SK-N-SH (cell line): ENCODE results near the gene IGFBP3. TPM values are rescaled to one million over a fixed set of nuclear protein-coding genes. Genes with fewer than 3 reads are reported as not detected.

Source experiments
- CTCF ChIA-PET: fragments of 300-600, 350-600 bp; formaldehyde crosslinking; extraction: SDS; loops from one replicate; lab custom pipeline; 2021; lab: Yijun Ruan, JAX
- POLR2A ChIA-PET: fragments of 350-600 bp; sonication (Branson Sonifier 250); formaldehyde crosslinking; extraction: SDS; loops from one replicate; lab custom pipeline; 2020; ENCODE audit warnings: antibody characterized with exemption, inconsistent platforms; lab: Yijun Ruan, JAX
- DNase-seq: peaks from one replicate; pipeline ENCODE4 v3.0.0; 2012
- H2AFZ ChIP-seq: fragments of 200-600 bp; sonication (generic); 2 replicates; pipeline ENCODE4 v1.8.1; 2016; ENCODE audit warnings: antibody characterized with exemption, mild to moderate bottlenecking, low read depth
- H3F3A ChIP-seq: fragments of 200-600 bp; sonication (generic); replicated peaks from 2 replicates; pipeline ENCODE3; 2016; ENCODE audit warnings: antibody characterized with exemption, mild to moderate bottlenecking; ENCODE audit not compliant: insufficient read depth
- H3K27ac ChIP-seq, 2 experiments: fragments of 200-500 bp in 1 of 2; fragments of 200-600 bp in 1 of 2; sonication (Bioruptor generic) in 1 of 2; sonication (generic), shearing (Covaris generic) in 1 of 2; 2 replicates each; pipeline versions ENCODE4 v1.5.1 to v1.6.1; 2014 to 2016; ENCODE audit warnings: low read depth in 2 of 2, inconsistent platforms in 1 of 2, low read length in 1 of 2, mild to moderate bottlenecking in 1 of 2, mixed read lengths in 1 of 2
- H3K27me3 ChIP-seq: fragments of 200-600 bp; sonication (generic), shearing (Covaris generic); 2 replicates; pipeline ENCODE4 v1.6.1; 2016; ENCODE audit warnings: mixed run types; ENCODE audit not compliant: insufficient read depth
- H3K36me3 ChIP-seq, 2 experiments: fragments of 200-500 bp in 1 of 2; fragments of 200-600 bp in 1 of 2; sonication (Bioruptor generic) in 1 of 2; sonication (generic) in 1 of 2; replicated peaks in 1 of 2; 2 replicates each; pipeline versions ENCODE3 to v1.5.1; 2014 to 2016; ENCODE audit warnings: low read length in 1 of 2, mild to moderate bottlenecking in 1 of 2; ENCODE audit not compliant: insufficient read depth in 2 of 2, control insufficient read depth in 1 of 2
- H3K4me1 ChIP-seq, 2 experiments: fragments of 200-500 bp in 1 of 2; fragments of 200-600 bp in 1 of 2; sonication (Bioruptor generic) in 1 of 2; sonication (generic), shearing (Covaris generic) in 1 of 2; 2 replicates each; pipeline versions ENCODE4 v1.5.1 to v1.6.1; 2014 to 2016; ENCODE audit warnings: low read depth in 1 of 2, low read length in 1 of 2, mixed run types in 1 of 2; ENCODE audit not compliant: insufficient read depth in 2 of 2, control insufficient read depth in 1 of 2
- H3K4me2 ChIP-seq: fragments of 200-600 bp; sonication (generic), shearing (Covaris generic); 2 replicates; pipeline ENCODE4 v1.6.1; 2017; ENCODE audit warnings: mixed run types
- H3K4me3 ChIP-seq, 2 experiments: fragments of 200-500 bp in 1 of 2; fragments of 200-600 bp in 1 of 2; sonication (Bioruptor generic) in 1 of 2; sonication (generic), shearing (Covaris generic) in 1 of 2; 2 replicates each; pipeline versions ENCODE4 v1.5.1 to v1.8.1; 2014 to 2016; ENCODE audit warnings: low read depth in 2 of 2, inconsistent platforms in 1 of 2, low read length in 1 of 2, mild to moderate bottlenecking in 1 of 2, mixed read lengths in 1 of 2, moderate library complexity in 1 of 2
- H3K79me2 ChIP-seq: fragments of 200-600 bp; sonication (generic); 2 replicates; pipeline ENCODE4 v1.8.1; 2017; ENCODE audit warnings: mild to moderate bottlenecking; ENCODE audit not compliant: insufficient read depth
- H3K9ac ChIP-seq: fragments of 200-600 bp; sonication (generic); 2 replicates; pipeline ENCODE4 v1.6.1; 2017; ENCODE audit warnings: mixed run types
- H3K9me2 ChIP-seq: fragments of 200-600 bp; sonication (generic); 2 replicates; pipeline ENCODE4 v1.6.1; 2017; ENCODE audit warnings: mixed run types
- H3K9me3 ChIP-seq: fragments of 200-600 bp; sonication (generic); 2 replicates; pipeline ENCODE4 v1.6.1; 2017; ENCODE audit warnings: mixed run types, mild to moderate bottlenecking, moderate library complexity
- H4K20me1 ChIP-seq: fragments of 200-600 bp; sonication (generic); 2 replicates; pipeline ENCODE4 v1.6.1; 2017; ENCODE audit warnings: mild to moderate bottlenecking, mixed run types; ENCODE audit not compliant: insufficient read depth
- CHD2 ChIP-seq: fragments of 150-350 bp; IDR thresholded peaks from 2 replicates; pipeline ENCODE4 v1.6.1; 2018; ENCODE audit warnings: low read length; ENCODE audit not compliant: partially characterized antibody
- EP300 ChIP-seq, 2 experiments: IDR thresholded peaks; 2 replicates each; pipeline versions ENCODE4 v1.4.0 to v1.6.1; 2012; ENCODE audit warnings: borderline replicate concordance in 1 of 2, low read depth in 1 of 2, low read length in 1 of 2
- FOXJ3 ChIP-seq: sonication (generic); formaldehyde crosslinking; IDR thresholded peaks from 2 replicates; pipeline ENCODE4 v1.5.1; 2020; ENCODE audit warnings: mild to moderate bottlenecking, missing genetic modification reagents
- JUND ChIP-seq: IDR thresholded peaks from 2 replicates; pipeline ENCODE4 v1.4.0; 2012
- NFIC ChIP-seq: IDR thresholded peaks from 2 replicates; pipeline ENCODE4 v1.4.0; 2012; ENCODE audit warnings: borderline replicate concordance
- PBX3 ChIP-seq: IDR thresholded peaks from 2 replicates; pipeline ENCODE4; 2012
- RFX5 ChIP-seq: IDR thresholded peaks from 2 replicates; pipeline ENCODE4 v1.6.1; 2012; ENCODE audit warnings: mild to moderate bottlenecking, improper control_type of control experiment, low read length
- WGBS: methylation state at CpG from one replicate; pipeline ENCODE4 v1.1.6; 2017; ENCODE audit warnings: low lambda C conversion rate; 5-methylcytosine and 5-hydroxymethylcytosine counted together
- polyA plus RNA-seq, 3 experiments: library from polyadenylated mRNA; depleted of rRNA; stranded (reverse); fragments of >200 nt; gene quantifications; 2 replicates each; pipeline ENCODE4 v1.2.3, GENCODE V29; 2012
- TF ChIP-seq, protein P1 (sequence below): IDR thresholded peaks from 2 replicates; pipeline ENCODE4 v1.4.0; 2012; ENCODE audit warnings: low read depth, borderline replicate concordance

The IGFBP3 gene
- polyA plus RNA-seq, 1 of the 3 experiments (the other 2 are of a cell fraction), result 51.2 TPM

DNA sequence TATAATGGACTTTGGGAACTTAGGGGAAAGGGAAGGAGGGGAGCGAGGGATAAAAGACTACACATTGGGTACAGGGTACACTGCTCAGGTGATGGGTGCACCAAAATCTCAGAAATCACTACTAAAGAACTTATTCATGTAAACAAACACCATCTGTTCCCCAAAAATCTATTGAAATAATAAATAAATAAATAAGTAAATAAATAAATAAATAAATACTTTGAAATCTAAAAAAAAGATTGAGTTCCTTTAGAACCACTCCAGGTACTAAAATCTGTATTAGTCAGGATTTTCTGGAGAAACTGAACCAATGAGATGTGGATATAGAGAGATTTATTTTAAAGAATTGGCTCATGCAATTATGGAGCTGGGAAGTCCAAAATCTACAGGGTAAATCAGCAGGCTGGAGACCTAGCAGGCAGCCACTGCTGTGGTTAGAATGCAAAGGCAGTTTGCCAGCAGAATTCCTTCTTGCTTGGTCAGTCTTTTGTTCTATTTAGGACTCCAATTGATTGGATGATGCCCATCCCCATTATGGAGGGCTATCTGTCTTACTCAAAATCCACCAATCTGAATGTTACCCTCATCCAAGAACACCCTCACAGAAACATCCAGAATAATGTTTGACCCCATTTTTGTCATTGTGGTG lies 23.9 kb downstream of the IGFBP3 start:
- 0 out of 4 replicates have a peak, but pooled peaks of 1 of the 2 experiments have one; percentile 16 for TF ChIP-seq EP300 (IDR thresholded peaks at IDR 0.05; ENCODE audit: borderline replicate concordance in 1 of 2, low read depth in 1 of 2, low read length in 1 of 2)
- TF ChIP-seq PBX3, result 0 out of 2 replicates have a peak, but pooled peaks have one; percentile 28
- 0 out of 2 replicates have a peak, but pooled peaks have one; percentile 16 for TF ChIP-seq JUND
- TF ChIP-seq, protein P1, sequence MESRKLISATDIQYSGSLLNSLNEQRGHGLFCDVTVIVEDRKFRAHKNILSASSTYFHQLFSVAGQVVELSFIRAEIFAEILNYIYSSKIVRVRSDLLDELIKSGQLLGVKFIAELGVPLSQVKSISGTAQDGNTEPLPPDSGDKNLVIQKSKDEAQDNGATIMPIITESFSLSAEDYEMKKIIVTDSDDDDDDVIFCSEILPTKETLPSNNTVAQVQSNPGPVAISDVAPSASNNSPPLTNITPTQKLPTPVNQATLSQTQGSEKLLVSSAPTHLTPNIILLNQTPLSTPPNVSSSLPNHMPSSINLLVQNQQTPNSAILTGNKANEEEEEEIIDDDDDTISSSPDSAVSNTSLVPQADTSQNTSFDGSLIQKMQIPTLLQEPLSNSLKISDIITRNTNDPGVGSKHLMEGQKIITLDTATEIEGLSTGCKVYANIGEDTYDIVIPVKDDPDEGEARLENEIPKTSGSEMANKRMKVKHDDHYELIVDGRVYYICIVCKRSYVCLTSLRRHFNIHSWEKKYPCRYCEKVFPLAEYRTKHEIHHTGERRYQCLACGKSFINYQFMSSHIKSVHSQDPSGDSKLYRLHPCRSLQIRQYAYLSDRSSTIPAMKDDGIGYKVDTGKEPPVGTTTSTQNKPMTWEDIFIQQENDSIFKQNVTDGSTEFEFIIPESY, result no peak
- CTCF ChIA-PET, result interaction anchor here (0.7 to 3.4 kb wide), 3 partner anchors 7 to 1282 kb away, joined by 3 to 16 read pairs (median 3); no protein-coding TSS in a partner anchor
- no peak overlapping the region for H3K4me2 ChIP-seq
- POLR2A ChIA-PET, result no interaction called here
- H3K79me2 ChIP-seq, result no peaks in the 10 kb centered on the region
- no peak overlapping the region for H3K9ac ChIP-seq
- H3F3A ChIP-seq, result no peaks in the 10 kb centered on the region
- no peaks in the 10 kb centered on the region for H4K20me1 ChIP-seq
- no peak overlapping the region for H3K4me3 ChIP-seq
- no peak overlapping the region for H3K27ac ChIP-seq
- 0 out of 2 replicates have a peak, but pooled peaks cover 3% of the 10 kb centered on the region for H3K9me3 ChIP-seq
- H2AFZ ChIP-seq, result no peak overlapping the region
- no peaks in the 10 kb centered on the region for H3K9me2 ChIP-seq
- DNase-seq, result no peak
- no peaks in the 10 kb centered on the region for H3K36me3 ChIP-seq
- H3K4me1 ChIP-seq, result no peaks in the 10 kb centered on the region
- H3K27me3 ChIP-seq, result peaks cover 5% of the 10 kb centered on the region; the same call in 1 of the 2 replicates
- WGBS, result 82% methylated on average over 1 of the region's 1 CpG

DNA sequence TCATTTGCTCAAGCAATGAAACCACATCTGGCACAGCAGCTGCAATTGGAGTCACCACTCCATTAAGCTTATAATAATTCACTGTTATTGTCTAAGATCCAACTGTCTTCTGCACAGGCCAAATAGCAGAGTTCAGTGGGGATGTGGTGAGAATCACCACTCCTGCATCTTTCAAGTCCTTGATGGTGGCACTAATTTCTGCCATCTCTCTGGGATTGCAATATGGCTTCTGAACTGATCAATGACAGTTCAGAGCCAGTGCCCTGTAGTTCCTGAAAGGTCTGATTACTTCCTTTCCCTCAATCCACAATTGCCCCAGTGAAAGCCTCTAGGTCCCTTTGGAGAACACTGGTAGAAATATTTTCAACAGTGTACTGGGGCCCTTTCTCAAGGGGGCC lies 26.4 kb downstream of the IGFBP3 start:
- Histone ChIP-seq H3K9ac (no peak overlapping the region), H2AFZ (no peak overlapping the region), H3K4me2 (no peak overlapping the region), H3K36me3 (no peaks in the 10 kb centered on the region), H3K9me3 (0 out of 2 replicates have a peak, but pooled peaks cover 3% of the 10 kb centered on the region), H3K27ac (no peak overlapping the region), H3K4me1 (no peaks in the 10 kb centered on the region), H3K4me3 (no peak overlapping the region), H3K9me2 (no peaks in the 10 kb centered on the region), H3F3A (no peaks in the 10 kb centered on the region), H4K20me1 (no peaks in the 10 kb centered on the region), H3K27me3 (0 out of 2 replicates have a peak, but pooled peaks cover 5% of the 10 kb centered on the region), H3K79me2 (no peaks in the 10 kb centered on the region)
- TF ChIP-seq RFX5 (no peak), CHD2 (no peak), NFIC (no peak), FOXJ3 (CRISPR knock-in tag) (no peak)
- ChIA-PET POLR2A (no interaction called here), CTCF (interaction anchor here (1.5 to 7.2 kb wide), 3 partner anchors 22 to 1287 kb away, joined by 4 to 53 read pairs (median 7); no protein-coding TSS in a partner anchor)
- DNase-seq, result no peak
